Nephron (organoid): Measurements from ENCODE around the gene ZFP30.
A peak's percentile ranks its signal among the peaks of the same experiment; 100 is the strongest.

Experiments
- H3K27ac Mint-ChIP-seq, 3 experiments: 2 replicates each; pipeline ENCODE4 v1.8.0; 2020; ENCODE audit warnings: mixed read lengths in 3 of 3, mild to moderate bottlenecking in 2 of 3, moderate library complexity in 1 of 3
- H3K27me3 Mint-ChIP-seq: 2 replicates; pipeline ENCODE4 v1.8.0; 2021; ENCODE audit warnings: low read depth, mild to moderate bottlenecking, moderate library complexity, mixed read lengths
- H3K36me3 Mint-ChIP-seq: 2 replicates; pipeline ENCODE4 v1.8.0; 2020; ENCODE audit warnings: low read depth, mixed read lengths
- H3K4me1 Mint-ChIP-seq: 2 replicates; pipeline ENCODE4 v1.8.0; 2020; ENCODE audit warnings: mixed read lengths
- H3K4me3 Mint-ChIP-seq, 3 experiments: 2 replicates each; pipeline ENCODE4 v1.8.0; 2020; ENCODE audit warnings: mild to moderate bottlenecking in 3 of 3, mixed read lengths in 3 of 3, moderate library complexity in 2 of 3
- H3K9me3 Mint-ChIP-seq: 2 replicates; pipeline ENCODE4 v1.8.0; 2020; ENCODE audit warnings: mixed read lengths
- TF ChIP-seq, protein P1 (sequence below), 3 experiments: fragments of 200-600 bp; sonication (generic); IDR thresholded peaks; one replicate each; pipeline ENCODE4 v1.5.0; 2021; ENCODE audit warnings: antibody characterized with exemption in 3 of 3; ENCODE audit not compliant: unreplicated experiment in 3 of 3

Gene ZFP30

DNA sequence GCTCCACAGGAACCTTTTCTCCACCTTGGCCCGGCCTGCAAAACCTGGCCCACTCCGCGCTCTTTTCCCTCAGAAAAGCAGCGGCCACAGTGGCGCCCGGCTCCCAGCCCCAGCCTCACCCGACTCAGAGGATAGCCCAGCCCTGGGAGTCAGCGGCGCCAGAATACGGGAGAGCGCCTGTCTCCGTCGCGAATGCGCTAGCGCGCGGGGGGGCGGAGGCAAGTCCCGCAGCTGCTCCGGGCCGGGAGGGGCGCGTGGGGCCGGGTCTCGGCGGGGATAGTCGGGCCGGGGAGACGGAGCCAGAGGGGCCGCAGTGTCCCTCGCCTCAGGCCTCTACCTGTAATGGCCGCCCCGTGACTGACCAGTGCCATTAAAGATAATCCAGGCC is at the start of gene ZFP30:
TSS of gene ZFP30 (minus strand) at position 165 of the 388 bp plus-strand sequence. CDS start 7,643 bp downstream, outside the sequence.
- Mint-ChIP-seq H3K4me1 (peaks cover 20% of the 10 kb centered on the region), H3K36me3 (peaks cover 39% of the 10 kb centered on the region), H3K27ac (peak within 1 kb of the TSS; percentile 92 to 94 (median 92)), H3K9me3 (peaks cover 34% of the 10 kb centered on the region), H3K27me3 (peaks cover 4% of the 10 kb centered on the region), H3K4me3 (peak within 1 kb of the TSS; percentile 80 to 99 (median 97))
- TF ChIP-seq, protein P1, sequence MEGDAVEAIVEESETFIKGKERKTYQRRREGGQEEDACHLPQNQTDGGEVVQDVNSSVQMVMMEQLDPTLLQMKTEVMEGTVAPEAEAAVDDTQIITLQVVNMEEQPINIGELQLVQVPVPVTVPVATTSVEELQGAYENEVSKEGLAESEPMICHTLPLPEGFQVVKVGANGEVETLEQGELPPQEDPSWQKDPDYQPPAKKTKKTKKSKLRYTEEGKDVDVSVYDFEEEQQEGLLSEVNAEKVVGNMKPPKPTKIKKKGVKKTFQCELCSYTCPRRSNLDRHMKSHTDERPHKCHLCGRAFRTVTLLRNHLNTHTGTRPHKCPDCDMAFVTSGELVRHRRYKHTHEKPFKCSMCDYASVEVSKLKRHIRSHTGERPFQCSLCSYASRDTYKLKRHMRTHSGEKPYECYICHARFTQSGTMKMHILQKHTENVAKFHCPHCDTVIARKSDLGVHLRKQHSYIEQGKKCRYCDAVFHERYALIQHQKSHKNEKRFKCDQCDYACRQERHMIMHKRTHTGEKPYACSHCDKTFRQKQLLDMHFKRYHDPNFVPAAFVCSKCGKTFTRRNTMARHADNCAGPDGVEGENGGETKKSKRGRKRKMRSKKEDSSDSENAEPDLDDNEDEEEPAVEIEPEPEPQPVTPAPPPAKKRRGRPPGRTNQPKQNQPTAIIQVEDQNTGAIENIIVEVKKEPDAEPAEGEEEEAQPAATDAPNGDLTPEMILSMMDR (IDR thresholded peaks at IDR 0.05; ENCODE audit: unreplicated experiment in 3 of 3): no peak

DNA sequence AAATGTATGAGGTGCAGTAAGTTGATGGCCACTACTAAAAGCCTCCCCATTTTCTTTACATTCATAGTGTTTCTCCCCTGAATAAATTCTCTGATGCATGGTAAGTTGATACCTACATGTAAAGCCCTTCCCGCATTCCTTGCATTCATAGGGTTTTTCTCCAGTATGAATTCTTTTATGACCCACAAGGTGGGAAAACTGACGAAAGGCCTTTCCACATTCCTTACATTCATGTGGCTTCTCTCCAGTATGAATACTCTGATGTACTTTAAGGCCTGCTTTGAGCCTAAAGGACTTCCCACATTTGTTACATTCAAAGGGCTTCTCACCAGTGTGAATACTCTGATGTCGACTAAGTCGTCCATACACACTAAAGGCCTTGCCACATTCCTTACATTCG is 43.8 kb upstream of the ZFP30 start:
- no peak overlapping the region for H3K27ac Mint-ChIP-seq
- H3K4me1 Mint-ChIP-seq: no peaks in the 10 kb centered on the region
- TF ChIP-seq, protein P1 (IDR thresholded peaks at IDR 0.05; ENCODE audit: unreplicated experiment in 3 of 3): no peak
- no peak overlapping the region for H3K4me3 Mint-ChIP-seq
- H3K36me3 Mint-ChIP-seq: peaks cover 87% of the 10 kb centered on the region
- H3K9me3 Mint-ChIP-seq: peaks cover 56% of the 10 kb centered on the region
- H3K27me3 Mint-ChIP-seq: no peaks in the 10 kb centered on the region

DNA sequence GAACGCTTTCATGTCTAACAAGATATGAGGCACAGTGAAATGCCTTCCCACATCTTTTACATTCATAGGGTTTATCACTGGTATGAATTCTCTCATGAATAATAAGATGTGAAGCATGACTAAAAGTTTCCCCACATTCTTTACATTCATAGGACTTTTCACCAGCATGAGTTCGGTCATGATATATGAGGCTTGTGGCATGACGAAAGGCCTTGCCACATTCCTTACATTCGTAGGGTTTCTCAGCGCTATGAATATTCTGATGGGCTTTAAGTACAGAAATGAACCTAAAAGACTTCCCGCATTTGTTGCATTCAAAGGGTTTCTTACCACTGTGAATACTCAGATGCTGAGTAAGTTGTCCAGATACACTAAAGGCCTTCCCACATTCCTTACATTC is 43.0 kb upstream of the ZFP30 start:
- H3K27me3 Mint-ChIP-seq: no peaks in the 10 kb centered on the region
- H3K4me3 Mint-ChIP-seq: no peak overlapping the region
- peaks cover 54% of the 10 kb centered on the region for H3K9me3 Mint-ChIP-seq
- no peaks in the 10 kb centered on the region for H3K4me1 Mint-ChIP-seq
- no peak overlapping the region for H3K27ac Mint-ChIP-seq
- H3K36me3 Mint-ChIP-seq: peaks cover 79% of the 10 kb centered on the region
- TF ChIP-seq, protein P1 (IDR thresholded peaks at IDR 0.05; ENCODE audit: unreplicated experiment in 3 of 3): no peak

DNA sequence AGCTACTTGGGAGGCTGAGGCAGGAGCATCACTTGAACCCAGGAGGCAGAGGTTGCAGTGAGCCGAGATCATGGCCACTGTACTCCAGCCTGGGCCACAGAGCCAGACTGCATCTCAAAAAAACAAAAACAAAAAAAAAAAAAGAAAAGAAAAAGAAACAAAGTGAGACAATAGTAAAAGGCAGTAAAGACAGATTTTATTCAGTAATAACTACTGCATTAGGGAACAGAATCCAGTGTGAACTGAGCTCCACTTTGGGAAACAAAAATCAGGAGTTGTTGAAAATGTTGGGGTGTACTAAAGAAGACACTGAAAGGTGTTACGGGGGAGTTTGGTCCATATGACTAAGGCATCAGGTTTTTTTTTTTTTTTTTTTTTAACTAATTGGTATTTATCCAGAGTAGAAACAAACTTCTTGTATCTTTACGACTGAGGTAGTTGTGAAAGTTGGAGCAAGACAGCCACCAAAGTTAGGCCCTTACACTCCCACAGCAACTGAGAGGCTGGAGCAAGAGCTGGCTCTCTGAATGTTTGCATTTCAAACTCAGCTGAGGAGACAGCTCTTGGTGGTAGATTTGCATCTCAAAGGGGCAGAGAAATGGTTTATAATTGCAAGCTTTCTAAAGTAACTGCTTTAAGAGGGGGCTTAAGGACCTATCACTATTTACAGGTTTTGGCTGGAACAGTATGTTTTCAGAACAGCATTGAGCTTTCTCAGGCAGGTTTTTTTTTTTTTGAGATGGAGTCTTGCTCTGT is 40.1 kb upstream of the ZFP30 start:
- H3K4me1 Mint-ChIP-seq: peaks cover 11% of the 10 kb centered on the region
- peaks cover 58% of the 10 kb centered on the region for H3K36me3 Mint-ChIP-seq
- no peak overlapping the region for H3K4me3 Mint-ChIP-seq
- H3K27ac Mint-ChIP-seq: no peak overlapping the region
- no peaks in the 10 kb centered on the region for H3K27me3 Mint-ChIP-seq
- peaks cover 43% of the 10 kb centered on the region for H3K9me3 Mint-ChIP-seq
- TF ChIP-seq, protein P1 (IDR thresholded peaks at IDR 0.05; ENCODE audit: unreplicated experiment in 3 of 3): no peak

DNA sequence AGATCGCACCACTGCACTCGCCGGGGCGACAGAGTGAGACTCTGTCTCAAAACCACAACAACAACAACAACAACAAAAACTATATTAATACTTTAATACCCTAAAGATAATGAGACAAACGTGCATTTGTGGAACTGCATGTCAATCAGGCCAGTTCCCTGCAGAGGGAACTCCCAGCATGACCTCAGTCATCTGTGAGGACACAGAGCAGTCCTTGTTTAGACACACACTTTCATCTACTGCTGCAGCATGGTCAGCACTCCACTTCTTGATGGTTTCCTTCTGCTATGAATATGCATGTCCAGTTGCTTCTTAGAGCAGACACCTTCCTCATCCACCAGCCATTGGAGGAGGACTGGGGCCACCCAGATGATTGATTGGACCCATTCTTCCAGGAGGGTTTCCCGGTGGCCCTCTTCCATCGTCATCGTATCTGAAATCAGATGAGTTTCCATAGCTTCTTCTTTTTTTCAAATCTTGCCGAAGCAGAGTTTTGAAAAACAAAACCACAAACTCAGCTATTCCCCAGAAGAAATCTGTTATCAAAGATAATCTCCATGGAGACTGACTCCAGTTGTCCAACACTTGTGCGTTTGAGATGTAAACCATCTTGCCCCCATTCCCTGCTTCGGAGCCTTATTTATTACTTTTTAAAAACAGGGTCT is 37.8 kb upstream of the ZFP30 start:
- peak overlapping the region; percentile 51 to 83 (median 70) for H3K4me3 Mint-ChIP-seq
- H3K4me1 Mint-ChIP-seq: peaks cover 11% of the 10 kb centered on the region
- H3K27ac Mint-ChIP-seq: no peak overlapping the region
- peaks cover 42% of the 10 kb centered on the region for H3K36me3 Mint-ChIP-seq
- peaks cover 23% of the 10 kb centered on the region for H3K9me3 Mint-ChIP-seq
- TF ChIP-seq, protein P1 (IDR thresholded peaks at IDR 0.05; ENCODE audit: unreplicated experiment in 3 of 3): no peak
- H3K27me3 Mint-ChIP-seq: no peaks in the 10 kb centered on the region
